Sigmoid colon (tissue), 4 donors: ENCODE measurements around the gene FHOD3.

Source experiments
- CTCF ChIP-seq, 4 experiments: fragments of 450-650 bp in 3 of 4; fragments of 200-600 bp in 1 of 4; IDR thresholded peaks; one replicate each; pipeline ENCODE4 v1.5.1; 2016 to 2019; ENCODE audit warnings: antibody characterized with exemption in 4 of 4, mild to moderate bottlenecking in 3 of 4, moderate library complexity in 2 of 4
- EP300 ChIP-seq, 4 donors: sonication (generic); formaldehyde crosslinking; IDR thresholded peaks; one replicate each; pipeline ENCODE4 v1.6.1; 2017; ENCODE audit warnings: antibody characterized with exemption in 4 of 4
- POLR2A ChIP-seq, 2 donors: fragments of 450-650 bp; IDR thresholded peaks; one replicate each; pipeline ENCODE4 v1.6.1; 2016; ENCODE audit warnings: antibody characterized with exemption in 2 of 2, mild to moderate bottlenecking in 2 of 2, moderate library complexity in 2 of 2

- no peak for TF ChIP-seq POLR2A (IDR thresholded peaks at IDR 0.05)
- TF ChIP-seq CTCF (IDR thresholded peaks at IDR 0.05): no peak
- no peak for TF ChIP-seq EP300 (IDR thresholded peaks at IDR 0.05)
These were observed 235.3 kb downstream of the FHOD3 start for GRCh38 chr18:36532815-36533214.
